Central memory CD4-positive, alpha-beta T cell (primary cell): ENCODE results near the gene B3GALNT2.
A peak's percentile ranks its signal among the peaks of the same experiment; 100 is the strongest.

ENCODE experiments used
- DNase-seq: peaks from one replicate; pipeline ENCODE4 v3.0.0; 2022

B3GALNT2 gene

GRCh38 chr1:235450886-235451483 is 53.3 kb downstream of the B3GALNT2 start:
- no peak for DNase-seq

DNA sequence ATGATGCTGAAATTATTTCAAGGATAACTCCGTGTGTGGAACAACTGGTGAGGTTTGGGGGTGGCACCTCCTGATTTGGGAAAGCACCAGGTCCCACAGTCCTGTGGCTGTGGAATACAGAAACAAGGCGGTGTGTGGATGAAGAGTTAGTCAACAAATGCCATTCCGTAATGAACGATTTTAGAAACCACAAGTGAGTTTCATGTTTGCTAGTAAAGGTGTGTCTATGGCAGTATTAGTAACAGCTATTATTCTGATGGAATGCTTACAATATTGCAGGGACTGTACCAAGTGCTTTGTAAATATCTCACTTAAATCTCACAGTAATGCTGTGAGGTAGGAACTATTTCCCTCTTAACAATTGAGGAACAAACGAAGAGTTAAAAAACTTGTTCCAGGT is 53.8 kb downstream of the B3GALNT2 start:
- no peak for DNase-seq

GRCh38 chr1:235448616-235449015 is 55.6 kb downstream of the B3GALNT2 start:
- no peak for DNase-seq

DNA sequence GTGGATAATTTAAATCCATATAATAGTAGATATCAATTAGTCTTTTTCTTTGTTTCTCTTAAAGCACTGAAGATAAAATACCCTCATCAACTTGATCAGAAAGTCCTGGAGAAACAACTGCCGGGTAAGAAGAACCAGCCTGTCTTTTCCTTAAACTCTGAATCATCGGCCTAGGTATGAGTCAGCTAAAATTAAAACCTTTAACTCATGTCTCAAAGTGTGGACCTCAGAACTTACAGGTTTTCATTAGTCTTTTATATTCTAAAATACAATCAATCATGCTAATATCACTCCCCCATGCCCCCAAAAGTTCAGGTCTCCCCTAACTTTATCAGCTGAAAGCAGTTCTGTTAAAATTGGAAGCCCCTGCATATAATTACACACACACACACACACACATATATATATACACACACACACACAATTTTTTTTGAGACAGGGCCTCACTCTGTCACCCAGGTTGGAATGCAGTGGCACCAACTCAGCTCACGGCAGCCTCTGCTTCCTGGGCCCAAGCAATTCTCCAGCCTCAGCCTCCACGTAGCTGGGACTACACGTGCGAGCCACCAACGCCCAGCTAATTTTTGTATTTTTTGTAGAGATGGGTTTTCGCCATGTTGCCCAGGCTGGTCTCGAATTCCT is 61.3 kb downstream of the B3GALNT2 start:
- no peak for DNase-seq

DNA sequence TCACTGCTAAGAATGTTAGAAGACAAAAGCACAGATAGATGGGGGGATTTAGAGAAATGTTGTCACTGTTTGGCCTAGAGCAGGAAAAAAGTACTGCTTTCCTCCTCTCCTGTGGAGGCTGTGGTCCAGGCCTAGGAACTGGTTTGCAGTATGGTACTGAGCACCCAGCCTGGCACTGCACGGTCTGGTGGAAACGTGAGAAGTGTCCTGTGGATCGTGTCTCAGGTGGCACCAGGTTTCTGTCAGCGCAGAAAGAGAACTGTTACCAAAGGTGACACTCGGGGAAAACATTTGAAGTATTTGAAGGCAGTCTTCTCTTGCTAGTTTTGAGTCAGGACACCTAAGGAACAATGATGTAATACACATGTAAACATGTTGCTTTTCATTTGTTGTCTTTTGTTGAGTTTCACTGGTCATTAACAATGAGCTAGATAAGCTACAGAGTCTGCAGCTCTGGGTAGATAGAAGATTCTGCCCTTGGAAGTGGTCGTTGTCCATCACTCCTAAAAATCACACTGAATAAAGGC is 63.0 kb downstream of the B3GALNT2 start:
- DNase-seq, result no peak

- no peak for DNase-seq
Observed at GRCh38 chr1:235434001-235434400, 70.3 kb downstream of the B3GALNT2 start.

DNA sequence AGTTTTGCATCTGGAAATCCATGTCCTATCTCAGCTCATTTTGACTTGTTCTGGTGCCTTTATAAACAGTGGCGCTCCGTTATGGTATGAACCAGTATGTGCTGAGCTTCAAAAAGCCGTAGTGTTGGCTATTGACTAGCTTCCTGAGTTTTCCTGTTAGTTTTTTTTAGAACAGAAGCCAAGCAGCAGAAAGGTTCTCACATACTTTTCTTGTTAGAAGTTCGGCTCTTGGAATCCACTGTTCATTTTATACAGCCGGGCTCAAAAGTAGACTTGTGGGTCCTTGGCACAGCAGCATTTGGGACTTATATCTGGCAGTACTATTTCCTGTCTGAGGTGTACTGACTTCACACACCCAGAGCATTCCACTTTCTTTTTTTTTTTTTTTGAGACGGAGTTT is 73.3 kb downstream of the B3GALNT2 start:
- DNase-seq, result no peak

DNA sequence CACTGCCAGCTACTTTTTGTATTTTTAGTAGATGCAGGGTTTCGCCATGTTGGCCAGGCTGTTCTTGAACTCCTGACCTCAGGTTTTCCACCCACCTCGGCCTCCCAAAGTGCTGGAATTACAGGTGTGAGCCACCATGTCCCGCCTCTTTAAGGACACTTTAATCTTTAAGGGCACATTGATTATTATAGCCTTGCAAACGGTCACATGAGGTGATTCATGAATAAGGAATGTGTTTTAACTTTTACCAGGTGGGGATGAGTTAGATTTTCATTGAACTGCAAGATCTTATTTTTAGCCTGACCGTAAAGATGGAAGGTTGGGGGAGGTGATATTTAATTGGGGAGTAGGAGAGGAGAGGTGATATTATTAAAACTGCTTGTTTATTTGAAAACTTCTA is 75.1 kb downstream of the B3GALNT2 start:
- DNase-seq, result no peak

DNA sequence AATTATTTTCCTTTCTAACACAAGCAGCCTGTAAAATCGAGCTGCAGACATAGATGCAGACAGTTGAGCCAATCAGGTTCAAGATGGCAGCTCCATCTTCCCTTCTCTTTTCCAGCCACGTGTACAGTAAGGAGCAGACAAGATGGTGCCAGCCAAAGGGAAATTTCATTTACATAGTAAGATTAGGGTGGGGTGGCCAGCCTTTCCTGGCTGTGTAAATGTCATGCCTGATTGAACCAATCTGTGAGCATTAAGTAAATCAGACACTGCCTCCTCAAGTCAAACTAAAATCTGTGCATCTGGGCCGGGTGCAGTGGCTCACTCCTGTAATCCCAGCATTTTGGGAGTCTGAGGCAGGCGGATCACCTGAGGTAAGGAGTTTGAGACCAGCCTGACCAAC is 76.8 kb downstream of the B3GALNT2 start:
- DNase-seq, result no peak

DNA sequence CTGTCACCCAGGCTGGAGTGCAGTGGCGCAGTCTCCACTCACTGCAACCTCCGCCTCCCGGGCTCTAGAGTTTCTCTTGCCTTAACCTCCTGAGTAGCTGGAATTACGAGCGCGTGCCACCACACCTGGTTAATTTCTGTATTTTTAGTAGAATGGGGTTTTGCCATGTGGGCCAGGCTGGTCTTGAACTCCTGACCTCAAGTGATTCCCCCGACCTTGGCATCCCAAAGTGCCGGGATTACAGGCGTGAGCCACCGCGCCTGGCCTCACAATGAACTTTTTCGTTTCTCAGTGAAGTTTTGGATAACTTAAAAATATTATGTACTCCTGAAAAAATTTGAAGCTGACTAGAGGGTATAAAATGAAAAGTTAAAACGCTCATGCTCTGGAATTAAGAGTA is 77.6 kb downstream of the B3GALNT2 start:
- no peak for DNase-seq

GRCh38 chr1:235426143-235426542 is 78.1 kb downstream of the B3GALNT2 start:
- no peak for DNase-seq

DNA sequence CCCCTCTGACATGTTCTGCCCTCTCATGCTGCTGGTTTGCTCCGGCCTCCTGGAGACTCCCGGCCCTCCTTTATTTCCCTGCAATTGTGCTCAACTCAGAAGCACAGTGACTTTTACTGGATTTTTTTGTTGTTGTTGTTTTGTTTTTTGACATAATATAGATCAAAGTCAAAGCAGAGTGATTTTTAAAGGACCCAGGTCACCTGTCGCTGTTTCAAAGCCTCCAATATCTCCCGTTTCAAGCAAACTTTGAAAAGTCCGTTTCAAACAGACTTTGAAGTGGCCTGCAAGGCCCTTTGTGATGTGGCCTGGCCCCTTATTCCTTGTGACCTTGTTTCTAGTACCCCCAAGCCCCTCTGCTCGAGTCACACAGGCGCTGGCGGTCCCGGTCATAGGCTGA is 78.9 kb downstream of the B3GALNT2 start:
- no peak for DNase-seq

- DNase-seq, result no peak
Observed at GRCh38 chr1:235424092-235424491, 80.2 kb downstream of the B3GALNT2 start.

DNA sequence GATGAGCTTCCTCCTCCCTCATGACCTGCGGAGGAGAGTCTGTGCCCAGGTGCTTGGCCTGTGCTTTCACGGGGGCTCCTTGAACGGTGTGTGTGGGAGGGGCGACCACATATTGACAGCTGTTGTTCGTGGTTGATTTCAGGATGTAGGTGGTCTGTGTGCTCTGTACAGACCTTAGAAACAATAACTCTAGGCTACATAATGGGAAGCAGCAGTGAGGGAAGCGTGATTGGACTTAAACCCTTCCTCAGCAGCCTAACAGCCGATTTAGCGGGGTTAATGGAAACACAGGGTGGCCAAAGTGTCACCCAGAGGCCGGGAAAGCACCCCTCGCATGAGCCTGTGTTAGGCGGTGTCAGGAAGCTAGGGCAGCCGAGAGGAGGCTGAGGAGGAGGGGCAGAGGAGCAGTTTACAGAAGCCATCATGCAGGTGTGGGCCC is 81.0 kb downstream of the B3GALNT2 start:
- no peak for DNase-seq

- no peak for DNase-seq
Observed at GRCh38 chr1:235421751-235422150, 82.5 kb downstream of the B3GALNT2 start.

DNA sequence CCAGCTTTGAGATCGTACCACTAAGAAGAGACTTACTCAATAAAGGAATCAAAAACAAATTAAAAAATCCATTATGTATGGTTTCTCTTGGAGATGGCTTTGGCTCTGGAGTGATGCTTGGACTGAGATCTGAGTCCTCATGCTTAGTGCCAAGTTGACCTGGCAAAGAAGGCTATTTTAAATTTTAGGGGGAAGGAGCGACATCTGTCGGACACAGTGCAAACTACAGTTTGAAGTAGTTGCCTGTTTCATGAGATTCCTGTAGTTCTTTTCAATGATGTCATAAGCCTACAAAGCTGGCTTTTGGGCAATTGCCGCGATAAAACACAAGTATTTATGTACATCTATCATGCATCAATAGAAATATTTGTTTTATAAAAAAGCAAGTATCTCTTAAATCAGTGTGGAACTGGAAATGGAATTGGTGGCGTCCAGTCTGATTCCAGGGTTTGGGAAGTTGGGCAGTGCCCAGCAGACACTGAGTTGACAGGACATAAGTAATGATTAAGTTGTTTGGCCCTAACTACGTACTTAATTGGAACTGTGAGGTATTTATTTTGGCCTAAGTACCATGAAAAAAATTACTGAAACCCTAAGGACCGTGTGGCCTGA is 87.1 kb downstream of the B3GALNT2 start:
- DNase-seq, result peak; percentile 54

- no peak for DNase-seq
Observed at GRCh38 chr1:235416662-235417049, 87.6 kb downstream of the B3GALNT2 start.

DNA sequence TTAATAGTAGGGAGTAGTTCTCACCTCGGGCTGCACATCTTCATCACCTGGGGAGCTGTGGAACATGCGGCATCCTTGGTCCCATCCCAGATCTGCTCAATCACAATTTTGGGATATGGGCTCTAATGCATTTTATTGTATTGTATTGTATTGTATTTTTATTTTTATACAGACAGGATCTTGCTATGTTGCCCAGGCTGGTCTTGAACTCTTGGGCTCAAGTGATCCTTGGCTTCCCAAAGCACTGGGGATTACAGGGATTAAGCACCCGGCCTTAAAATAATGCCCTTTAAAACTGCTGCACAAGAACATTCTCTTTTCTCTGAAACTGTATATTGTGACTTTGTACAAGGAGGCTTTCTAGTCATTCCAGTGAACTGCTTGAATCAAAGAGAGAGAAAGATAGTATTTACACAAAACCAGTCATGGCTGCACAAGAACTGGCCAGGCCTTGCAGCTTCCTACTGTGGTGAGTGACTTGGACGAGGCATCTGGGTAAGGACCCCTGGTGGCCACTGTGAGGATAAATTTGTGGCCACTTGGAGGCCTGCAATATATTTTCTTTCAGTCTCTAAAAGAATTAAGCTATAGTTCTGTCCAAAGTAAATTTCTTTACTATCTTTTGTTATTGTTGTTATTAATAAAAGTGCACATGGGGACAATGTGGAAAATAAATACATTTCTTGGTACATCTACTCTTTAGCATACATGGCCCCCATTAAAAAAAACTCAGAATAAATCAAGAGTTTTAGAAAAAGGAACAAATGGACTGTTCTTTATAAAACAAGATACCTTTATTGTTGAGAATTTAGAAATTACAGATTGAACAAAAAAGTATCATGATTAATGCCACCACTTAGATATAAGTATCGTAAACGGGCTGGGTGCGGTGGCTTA is 89.0 kb downstream of the B3GALNT2 start:
- peak; percentile 48 for DNase-seq

GRCh38 chr1:235411489-235412486 is 92.5 kb downstream of the B3GALNT2 start:
- DNase-seq, result no peak

GRCh38 chr1:235410467-235410866 is 93.8 kb downstream of the B3GALNT2 start:
- no peak for DNase-seq

- DNase-seq, result no peak
Observed at GRCh38 chr1:235409042-235409820, 95.0 kb downstream of the B3GALNT2 start.
